Measurements from ENCODE around the gene FRS3. TPM values are rescaled to one million over a fixed set of nuclear protein-coding genes. Genes with fewer than 3 reads are reported as not detected.
A peak's percentile ranks its signal among the peaks of the same experiment; 100 is the strongest.

Gene FRS3
- total and polyA plus RNA-seq, 9 of the 15 experiments (the other 6 are each of a cell fraction or from before 2014, with no cell fraction given), result 0.03 to 3.7 (median 1.6) TPM

DNA sequence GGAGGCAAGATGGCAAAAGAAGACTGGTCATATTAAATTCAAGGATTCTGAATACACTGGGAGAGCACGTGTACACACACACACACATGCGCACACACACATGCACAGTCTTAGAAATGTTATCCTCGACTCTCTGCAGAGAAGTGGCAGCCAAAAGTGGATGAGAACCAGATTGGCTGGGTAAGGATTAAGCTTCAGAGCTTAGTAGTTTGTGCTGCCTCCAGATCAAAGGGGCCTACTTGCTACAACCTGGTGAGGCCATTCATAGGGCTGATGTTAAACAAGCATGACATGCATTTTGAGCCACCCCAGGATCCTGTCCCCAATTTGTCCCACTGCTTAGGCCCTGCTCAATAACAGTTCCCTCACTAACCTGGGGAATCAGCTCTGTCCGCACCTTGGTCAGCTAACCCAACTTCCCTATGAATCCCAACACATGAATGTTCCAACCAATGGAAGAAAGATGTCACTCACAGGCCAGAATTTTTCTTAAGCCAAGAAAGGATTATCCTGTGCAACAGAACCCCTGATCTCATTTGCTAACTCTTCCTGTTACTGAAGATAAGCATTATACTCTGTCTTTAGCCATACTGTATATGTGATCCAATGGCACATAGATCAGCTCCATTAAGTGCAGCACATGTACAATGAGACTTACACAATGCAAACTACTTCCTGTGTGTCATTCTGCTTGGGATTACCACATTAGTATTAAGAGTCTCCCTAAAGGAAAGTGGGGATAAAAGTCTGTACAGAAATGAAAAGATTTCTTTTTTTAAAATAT, 38.8 kb upstream of the FRS3 start (continued):
- TF ChIP-seq ARID3A (IDR thresholded peaks at IDR 0.05; ENCODE audit: borderline replicate concordance, low read depth, low read length) (peak; percentile 94), SMARCE1 (IDR thresholded peaks at IDR 0.05) (peak; percentile 76), ZNF445 (CRISPR knock-in tag; IDR thresholded peaks at IDR 0.05; ENCODE audit: low read depth) (0 out of 2 replicates have a peak, but pooled peaks have one; percentile 7), EP400 (IDR thresholded peaks at IDR 0.05) (peak; percentile 75), SMARCA4 (IDR thresholded peaks at IDR 0.05) (peak; percentile 93), ZNF316 (IDR thresholded peaks at IDR 0.05) (0 out of 2 replicates have a peak, but pooled peaks have one; percentile 35), CC2D1A (IDR thresholded peaks at IDR 0.05) (peak; percentile 80; the same call in 1 of the 2 replicates), TEAD4 (IDR thresholded peaks at IDR 0.05; ENCODE audit: low read length) (peak; percentile 93), TEAD4 (CRISPR knock-in tag; IDR thresholded peaks at IDR 0.05; ENCODE audit: borderline replicate concordance) (no peak), NCOA1 (IDR thresholded peaks at IDR 0.05; ENCODE audit: low read depth) (peak; percentile 53; the same call in 1 of the 2 replicates), CREB3 (tag; conservative IDR thresholded peaks at IDR 0.05; ENCODE audit: low read depth) (no peak), CBX3 (IDR thresholded peaks at IDR 0.05; ENCODE audit: borderline replicate concordance in 1 of 2, low read length in 2 of 2) (peak in 1 of 2 experiments; percentile 82; a peak in 2 of 3 replicates), SP1 (CRISPR knock-in tag; IDR thresholded peaks at IDR 0.05) (0 out of 2 replicates have a peak, but pooled peaks have one; percentile 18), E2F6 (IDR thresholded peaks at IDR 0.05; ENCODE audit: borderline replicate concordance in 1 of 2, extremely low read depth in 1 of 2, insufficient read depth in 1 of 2, insufficient read length in 1 of 2, low read depth in 1 of 2, low read length in 1 of 2, poor library complexity in 1 of 2, severe bottlenecking in 1 of 2) (peak in 1 of 2 experiments; percentile 16), ZNF592 (IDR thresholded peaks at IDR 0.05) (peak; percentile 75)
- TF ChIP-seq, protein P1, sequence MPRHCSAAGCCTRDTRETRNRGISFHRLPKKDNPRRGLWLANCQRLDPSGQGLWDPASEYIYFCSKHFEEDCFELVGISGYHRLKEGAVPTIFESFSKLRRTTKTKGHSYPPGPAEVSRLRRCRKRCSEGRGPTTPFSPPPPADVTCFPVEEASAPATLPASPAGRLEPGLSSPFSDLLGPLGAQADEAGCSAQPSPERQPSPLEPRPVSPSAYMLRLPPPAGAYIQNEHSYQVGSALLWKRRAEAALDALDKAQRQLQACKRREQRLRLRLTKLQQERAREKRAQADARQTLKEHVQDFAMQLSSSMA (CRISPR knock-in tag; IDR thresholded peaks at IDR 0.05), result no peak
- TF ChIP-seq, protein P2, sequence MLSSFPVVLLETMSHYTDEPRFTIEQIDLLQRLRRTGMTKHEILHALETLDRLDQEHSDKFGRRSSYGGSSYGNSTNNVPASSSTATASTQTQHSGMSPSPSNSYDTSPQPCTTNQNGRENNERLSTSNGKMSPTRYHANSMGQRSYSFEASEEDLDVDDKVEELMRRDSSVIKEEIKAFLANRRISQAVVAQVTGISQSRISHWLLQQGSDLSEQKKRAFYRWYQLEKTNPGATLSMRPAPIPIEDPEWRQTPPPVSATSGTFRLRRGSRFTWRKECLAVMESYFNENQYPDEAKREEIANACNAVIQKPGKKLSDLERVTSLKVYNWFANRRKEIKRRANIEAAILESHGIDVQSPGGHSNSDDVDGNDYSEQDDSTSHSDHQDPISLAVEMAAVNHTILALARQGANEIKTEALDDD (IDR thresholded peaks at IDR 0.05), result peak; percentile 77

Measured in K562 (cell line).